ENCODE measurements around the gene SNX3.

The SNX3 gene

DNA sequence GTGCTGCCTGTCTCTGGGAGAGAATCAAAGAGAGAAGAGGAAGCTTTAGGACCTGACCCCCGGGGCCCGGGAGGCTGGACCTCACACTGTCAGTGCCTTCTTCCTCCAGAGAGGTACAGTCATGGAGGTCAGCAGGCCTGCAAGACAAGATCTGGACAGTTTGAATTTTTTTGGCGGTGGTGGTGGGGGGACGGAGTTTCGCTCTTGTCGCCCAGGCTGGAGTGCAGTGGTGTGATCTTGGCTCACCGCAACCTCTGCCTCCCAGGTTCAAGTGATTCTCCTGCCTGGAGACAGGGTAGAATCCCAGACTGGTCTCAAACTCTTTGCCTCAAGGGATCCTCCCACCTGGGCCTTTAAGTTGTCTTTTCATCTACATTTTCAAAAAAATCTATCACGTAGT lies 60.7 kb downstream of the SNX3 start:
- no peak for DNase-seq

DNA sequence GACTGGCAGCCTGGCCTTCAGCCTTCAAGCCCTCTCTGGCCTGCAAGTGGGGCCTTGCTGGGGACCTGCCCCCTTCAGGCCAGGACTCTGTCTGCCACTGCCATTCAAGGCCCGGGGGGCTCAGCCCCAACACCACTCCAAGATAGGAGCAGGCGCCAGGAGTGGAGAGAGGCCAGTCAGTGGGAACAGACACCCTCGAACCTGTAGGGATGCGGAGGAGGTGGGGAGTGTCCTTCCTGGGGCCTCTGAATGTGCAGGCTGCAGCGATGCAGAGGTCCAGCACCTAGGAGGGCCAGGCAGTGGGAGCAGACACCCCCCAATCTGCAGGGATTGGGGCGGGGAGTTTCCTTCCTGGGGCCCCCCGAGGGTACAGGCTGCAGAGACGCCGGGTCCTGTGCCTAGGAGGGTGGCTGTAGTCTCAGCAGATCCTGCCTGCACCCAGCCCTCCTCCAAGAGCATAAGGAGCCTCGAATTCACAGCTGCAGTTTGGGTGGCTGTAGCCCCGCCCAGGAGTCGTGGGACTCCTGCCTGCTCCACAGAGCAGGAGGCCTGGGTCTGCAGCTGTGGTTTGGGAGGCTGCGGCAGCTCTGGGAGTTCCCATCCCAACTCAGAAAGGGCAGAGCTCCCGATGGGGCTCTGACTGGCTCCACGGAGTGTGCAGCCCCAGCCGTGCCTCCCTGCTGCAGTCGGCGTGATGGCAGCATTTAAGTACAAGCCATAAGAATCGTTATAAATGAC lies 61.9 kb downstream of the SNX3 start:
- no peak for DNase-seq

DNA sequence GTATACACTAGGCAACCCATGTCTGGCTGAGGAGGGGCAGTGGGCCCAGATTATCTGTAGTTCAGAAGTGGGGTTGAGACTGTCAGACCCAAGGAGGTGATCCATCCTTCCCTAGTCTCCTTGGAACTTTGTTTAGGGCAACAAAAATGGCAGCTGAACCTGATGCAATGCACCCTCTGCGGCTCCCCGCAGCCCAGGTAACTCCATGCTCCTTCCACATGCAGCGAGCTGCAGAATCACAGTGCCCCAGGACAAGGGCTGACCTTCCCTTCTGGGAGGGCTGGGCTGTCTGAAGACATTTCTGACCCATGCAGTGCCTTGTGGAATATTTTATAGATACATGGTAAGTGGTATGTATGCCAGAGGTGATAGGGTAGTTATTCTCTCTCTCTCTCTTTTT lies 65.6 kb downstream of the SNX3 start:
- DNase-seq, result no peak

DNA sequence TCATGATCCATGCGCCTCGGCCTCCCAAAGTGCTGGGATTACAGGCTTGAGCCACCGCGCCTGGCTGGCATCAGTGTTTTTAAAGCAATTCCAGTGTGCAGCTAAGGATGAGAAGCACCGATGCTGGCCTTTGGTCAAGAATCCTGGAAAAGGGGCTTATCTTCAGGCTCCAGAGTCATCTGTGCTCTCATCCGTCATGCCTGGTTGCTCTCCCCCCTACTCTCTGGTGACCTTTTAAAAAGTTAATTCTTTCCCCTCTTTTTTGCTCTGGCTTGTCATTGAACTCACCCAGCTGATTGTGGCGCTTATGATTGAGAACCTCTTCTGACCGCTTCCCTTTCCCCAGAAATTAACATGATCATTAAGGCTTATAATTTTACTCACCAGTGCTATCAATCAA lies 66.3 kb downstream of the SNX3 start:
- no peak for DNase-seq

DNA sequence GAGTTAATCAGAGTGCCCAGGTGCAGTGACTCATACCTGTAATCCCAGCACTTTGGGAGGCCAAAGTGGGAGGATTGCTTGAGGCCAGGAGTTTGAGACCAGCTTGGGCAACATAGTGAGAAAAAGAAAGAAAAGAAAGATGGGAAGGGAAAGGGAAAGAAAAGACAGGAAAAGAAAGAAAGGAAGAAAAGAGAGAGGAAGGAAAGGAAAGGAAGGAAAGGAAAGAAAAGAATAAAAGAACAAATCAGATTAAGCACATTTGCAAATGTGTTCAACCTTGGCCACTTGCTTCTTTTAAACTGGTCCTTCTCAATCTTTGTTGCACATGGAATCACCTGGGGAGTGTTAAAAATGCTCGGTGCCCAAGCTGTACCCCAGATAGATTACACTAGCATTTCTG lies 67.0 kb downstream of the SNX3 start:
- DNase-seq, result no peak

DNA sequence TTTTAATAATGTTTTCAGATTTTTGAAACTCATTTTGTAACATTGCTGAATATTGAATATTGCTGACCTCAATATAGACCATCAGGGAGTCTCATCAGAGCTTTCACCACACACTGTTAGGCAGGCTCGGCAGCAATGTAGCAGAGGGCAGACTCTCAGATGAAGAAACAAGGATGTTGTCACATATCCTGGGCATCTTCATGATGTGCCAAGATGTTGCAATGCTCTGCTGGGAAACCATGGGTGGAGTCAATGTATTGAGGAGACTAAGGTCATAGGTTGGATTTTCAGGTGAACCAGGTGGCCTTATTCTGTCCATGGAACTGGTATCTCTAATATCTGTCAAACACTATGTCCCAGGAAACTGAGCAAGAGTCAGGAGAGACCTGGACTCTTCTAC lies 67.7 kb downstream of the SNX3 start:
- DNase-seq, result no peak

DNA sequence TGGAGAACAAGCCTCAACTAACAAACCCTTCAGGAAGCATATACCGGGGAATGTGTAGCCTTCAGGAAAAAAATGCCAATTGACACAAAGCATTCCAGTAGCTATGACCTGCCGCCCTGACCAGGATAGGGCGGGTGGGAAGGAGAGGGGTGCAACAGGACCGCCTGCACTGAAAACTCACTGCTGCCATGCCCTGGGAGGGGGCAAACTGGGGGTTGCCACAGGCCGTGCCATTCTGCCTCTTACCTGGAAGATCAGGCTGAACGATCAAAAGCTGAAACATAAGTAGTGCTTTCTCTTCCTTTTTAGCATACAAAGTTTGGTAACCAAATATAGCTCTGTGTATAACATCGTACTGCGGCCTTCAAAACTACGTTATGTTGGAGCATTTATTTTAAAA lies 73.3 kb downstream of the SNX3 start:
- no peak for DNase-seq

DNA sequence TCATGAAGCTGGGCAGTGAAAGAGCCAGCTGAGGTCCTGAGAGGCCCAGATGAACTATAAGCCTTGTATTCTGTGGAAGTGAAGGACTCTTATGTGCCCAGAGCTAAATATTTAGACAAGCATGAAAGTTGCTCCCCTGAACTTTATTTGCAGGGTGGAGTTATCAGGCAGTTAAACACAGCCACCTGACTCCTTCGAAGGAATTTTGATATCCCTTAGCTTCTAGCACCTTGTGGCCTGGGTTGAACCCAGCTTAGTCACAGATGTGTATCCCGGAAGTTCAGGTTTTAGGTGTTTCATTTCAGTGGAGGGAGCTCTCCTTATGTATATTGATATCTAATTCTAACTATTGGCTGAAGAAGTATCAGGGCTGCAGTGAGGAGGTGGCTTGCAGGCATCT lies 74.6 kb downstream of the SNX3 start:
- no peak for DNase-seq

DNA sequence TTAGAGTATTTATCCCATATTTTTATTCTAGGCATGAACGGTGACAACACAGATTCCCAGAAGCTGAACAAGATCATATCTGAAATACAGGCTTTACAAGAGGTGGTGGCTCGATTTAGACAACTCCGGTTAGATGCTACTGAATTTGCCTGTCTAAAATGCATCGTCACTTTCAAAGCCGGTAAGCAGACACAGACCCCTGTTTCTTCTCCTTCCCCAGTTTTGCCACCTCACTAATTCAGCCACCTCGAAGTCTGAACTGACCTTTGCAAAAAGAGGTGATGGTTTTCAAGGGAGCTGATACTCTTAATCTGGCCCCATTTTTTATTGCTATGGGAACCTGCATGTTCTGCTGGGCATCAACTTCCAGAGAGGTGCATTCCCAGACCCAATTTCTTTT lies 80.1 kb downstream of the SNX3 start:
- no peak for DNase-seq

DNA sequence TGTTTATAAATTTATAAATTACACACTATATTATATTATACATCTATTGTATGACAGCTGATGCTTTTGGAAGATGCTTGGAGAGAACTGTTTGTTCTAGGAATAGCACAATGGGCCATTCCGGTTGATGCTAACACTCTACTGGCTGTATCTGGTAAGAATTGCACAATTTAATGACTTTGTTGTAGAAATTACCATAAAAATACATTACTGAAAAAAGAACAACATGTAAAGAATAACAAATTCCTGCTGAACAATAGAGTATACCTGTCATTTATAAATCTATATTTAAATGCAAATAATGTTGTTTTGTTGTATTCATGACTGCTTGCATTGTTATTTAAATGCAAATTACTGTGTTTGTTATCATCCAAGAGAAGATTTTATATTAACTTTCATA lies 80.6 kb downstream of the SNX3 start:
- no peak for DNase-seq

DNA sequence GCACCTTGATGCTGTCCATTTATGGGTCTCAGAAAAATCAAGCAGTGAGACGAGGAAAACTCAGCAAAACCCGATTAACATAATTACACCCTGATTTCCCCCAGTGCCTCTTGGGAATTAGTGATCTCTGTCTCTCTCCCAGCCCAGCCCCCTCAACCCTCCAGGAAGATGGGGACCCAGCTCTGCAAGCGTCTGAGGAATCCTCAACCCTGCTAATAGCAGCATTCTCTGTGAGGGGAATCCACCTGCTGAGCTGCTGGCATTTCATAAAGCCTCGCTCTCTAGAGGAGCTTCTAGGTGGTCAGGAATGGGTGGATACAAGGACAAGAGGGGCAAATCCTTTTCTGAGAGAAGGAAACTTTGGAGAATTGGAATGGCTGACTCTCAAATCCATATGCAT lies 81.1 kb downstream of the SNX3 start:
- DNase-seq, result no peak

DNA sequence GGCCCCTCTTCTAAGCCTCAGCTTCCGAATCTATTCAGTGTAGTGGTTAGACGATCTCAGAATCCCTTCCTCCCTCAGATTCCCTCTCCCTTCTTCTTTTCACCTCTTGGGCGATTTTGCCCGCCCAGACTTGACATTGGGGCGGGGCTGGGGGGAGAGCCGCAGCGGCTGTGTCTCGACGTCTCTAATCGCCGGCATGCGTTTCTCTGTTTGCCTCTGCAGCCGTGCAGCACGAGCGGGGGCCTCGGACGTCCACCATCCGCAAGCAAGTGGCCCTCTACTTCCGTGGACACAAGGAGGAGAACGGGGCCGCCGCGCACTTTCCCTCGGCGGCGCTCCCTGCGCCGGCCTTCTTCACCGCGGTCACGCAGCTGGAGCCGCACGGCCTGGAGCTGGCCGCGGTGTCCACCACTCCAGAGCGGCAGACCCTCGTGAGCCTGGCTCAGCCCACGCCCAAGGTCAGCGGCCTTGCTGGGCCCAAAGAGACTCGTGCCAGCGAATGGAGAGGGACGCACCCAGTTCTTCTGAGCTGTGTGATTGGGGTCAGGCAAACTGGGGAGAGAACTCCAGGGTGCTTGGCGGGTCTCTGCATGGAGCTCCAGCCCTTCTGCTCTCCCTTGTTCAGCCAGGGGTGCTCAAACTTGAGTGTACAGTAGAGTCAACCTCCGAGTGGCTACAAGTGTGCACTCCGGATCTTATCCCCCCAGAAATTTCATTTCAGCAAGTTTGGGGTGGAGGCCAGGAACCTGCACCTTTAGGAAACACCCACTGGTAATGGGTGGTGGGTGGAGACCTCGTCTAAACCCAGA lies 84.4 kb downstream of the SNX3 start:
- DNase-seq, result no peak

DNA sequence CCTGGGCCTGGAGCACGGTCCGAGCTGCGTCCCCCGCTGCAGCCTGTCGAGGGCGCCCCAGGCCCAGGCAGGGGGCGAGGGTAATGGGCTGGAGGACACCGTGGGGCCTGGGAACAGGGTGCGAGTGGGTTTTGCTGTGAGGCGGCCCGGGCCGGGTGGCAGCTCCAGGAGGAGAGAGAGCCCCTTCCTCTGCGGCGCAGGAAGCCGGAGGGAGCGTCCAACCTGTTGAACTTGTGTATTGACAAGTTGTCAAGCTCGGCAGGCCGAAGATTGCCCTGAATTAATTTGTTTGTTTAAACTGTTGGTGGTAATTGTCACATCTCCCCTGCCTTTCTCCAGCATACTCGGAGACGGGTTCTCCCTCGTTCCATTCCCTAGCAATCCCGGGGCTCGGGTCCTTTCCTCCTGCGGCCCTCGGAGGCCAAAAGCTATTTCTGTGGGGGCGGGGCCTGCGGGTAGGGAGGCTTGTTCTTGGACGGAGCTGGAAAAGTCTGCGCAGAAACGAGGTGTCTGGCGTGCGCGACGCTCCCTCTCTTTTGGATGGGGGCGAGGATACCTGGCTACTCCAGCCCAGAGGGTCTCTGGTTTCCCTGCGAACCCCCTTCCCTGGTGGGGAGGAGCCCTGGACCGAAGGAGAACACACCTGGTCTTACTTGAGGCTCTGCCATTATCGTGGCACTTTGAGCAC lies 85.1 kb downstream of the SNX3 start:
- DNase-seq, result no peak

DNA sequence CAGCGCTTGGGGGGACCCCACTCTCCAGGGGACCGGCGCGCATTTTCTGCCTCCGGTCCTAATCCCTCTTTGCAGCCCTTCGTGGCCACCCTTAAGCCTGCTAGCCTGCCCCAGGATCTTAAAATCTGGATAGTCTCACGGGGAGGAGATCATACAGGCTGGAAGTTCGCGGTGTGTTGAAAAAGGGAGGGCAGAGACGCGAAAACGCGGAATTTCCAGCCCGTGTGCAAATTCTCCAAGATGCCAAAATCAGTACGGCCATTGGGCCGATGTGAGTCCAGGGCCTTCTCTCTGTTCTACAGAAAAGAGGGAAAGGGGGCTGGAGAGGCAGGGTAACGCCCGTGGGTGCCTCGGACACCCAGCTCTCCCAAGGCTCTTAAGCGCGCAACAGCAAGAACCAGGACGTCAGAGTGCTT lies 85.7 kb downstream of the SNX3 start:
- no peak for DNase-seq

DNA sequence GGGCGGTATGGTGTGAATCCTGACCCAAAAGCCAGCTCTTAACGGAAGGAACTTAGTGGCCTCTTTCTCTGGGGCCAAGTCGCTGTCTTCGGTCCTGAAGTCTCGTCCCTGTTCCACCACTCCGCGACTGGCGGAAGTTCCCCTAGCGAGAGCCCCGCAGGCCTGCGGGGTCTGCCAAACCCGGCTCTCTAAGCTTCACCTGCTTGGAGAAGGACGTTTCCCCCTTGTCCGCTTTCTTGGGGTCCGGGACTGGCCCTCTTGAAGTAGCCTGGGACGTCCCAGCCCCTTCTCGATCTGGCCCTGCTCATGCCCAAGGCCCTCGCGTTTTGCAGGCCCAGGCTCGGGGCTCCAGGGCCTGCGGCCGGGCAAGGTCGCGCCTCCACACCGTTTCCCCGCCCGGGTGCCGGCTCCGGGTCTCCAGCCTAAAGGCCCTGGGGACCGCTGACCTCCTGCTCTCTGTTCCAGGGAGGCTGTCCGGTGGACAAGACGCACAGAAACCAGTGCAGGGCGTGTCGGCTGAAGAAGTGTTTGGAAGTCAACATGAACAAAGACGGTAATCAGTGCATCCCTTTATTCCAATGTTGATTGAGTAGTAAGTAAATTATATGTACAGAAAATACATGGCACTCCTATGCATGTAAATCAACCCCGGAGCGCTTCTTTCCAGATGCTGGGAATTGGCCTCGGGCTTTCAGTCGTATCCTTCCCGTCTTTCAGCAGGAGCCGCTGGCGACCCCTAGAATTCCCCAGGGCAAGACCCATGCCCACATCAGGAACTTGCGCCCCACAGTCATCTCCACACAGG lies 86.3 kb downstream of the SNX3 start:
- DNase-seq, result no peak

DNA sequence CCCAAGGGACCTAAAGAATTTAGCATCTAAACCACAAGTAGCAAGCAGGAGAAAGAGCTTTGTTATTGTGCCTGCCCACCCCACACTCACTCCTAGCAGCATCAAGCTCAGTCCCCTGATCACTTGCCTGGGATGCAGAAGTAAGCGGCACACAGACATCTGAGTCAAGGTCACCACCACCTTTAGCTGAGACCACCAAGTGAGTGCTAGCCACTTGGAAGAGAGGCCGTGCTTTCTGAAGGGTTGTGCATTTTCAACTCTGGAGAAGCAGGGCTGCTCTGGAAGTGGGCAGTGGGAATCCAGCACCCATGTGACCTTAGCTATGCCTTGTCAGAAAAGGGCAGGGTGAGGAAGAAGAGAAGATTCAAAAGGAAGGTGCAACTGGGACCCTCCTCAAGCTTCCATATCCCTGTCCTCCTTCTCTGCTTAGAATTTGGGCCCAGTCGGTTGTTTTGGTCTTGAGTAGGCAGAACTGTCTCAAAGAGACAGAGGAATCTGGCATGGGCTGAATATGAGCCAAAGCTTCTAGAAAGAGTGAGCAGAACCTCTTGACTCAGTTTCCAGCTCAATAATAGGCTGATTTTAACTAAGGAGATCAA lies 88.8 kb downstream of the SNX3 start:
- DNase-seq, result no peak

DNA sequence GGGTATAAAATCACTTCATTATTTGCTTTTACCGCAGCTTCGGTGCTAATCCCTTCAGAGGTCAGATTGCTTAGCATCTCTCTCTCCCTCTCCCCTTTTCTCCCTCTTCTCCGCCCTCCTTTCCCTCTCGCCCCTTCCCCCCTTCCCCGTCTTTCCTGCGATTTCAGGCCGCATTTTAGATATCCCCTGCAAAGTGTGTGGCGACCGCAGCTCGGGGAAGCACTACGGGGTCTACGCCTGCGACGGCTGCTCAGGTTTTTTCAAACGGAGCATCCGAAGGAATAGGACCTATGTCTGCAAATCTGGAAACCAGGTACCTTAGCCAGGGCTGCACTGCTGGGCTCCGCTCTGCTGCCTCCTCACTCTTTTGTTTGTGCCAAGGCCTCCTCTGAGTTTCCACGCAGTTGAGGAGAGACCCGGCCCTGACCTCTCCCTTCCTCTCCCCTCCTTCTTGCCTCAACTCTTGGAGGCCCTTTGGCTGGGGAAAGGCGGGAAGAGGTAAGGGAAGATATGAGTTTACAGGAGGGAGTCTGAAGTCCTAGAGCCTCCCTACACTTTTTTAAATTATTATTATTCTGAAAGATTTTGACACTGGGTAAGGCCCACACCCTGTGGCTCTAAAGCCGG lies 89.4 kb downstream of the SNX3 start:
- DNase-seq, result no peak

DNA sequence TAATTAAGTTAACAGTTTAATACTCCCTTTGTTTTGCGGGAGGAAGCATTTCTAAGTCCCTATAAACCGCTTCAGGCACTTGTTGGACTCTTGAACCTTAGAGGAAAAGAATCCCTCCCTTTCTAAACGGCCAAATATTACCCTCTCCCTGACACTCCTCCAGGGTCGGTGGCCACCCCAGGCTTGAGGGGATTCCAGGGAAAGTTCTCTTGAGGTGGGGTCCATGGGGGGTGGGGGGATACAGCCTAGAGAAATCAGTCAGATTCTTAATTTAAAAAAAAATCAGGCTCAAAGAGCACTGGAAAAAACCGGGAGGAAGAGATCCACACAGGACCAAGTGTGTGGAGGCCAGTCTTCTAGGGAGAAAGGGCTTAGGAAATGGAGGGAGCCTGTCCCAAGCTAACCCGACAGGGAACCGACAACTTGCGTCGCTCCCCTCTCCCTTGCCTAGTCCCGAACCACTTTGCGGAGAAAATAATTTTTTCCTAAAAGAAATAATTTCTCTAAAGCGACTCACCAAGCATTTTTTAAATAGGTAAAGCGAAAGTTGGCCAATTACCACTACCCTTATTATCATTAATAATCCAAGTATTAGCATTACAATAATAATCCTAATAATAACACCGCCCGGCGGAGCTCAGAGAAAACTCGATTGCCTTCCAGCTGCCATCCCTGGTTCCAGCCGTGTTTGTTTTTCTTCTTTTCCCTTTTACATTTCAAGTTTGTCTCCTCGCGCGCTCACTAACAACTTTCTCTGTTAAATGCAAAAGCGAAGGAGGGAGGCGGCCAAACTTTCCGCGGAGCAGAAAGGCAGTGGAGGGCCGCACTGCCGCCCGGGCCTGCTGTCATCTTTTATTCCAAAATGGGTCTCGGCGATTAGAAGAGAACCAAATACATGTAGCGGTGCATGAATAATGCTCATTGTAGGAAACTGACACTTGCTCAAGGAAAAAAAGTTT lies 90.2 kb downstream of the SNX3 start:
- DNase-seq, result no peak

DNA sequence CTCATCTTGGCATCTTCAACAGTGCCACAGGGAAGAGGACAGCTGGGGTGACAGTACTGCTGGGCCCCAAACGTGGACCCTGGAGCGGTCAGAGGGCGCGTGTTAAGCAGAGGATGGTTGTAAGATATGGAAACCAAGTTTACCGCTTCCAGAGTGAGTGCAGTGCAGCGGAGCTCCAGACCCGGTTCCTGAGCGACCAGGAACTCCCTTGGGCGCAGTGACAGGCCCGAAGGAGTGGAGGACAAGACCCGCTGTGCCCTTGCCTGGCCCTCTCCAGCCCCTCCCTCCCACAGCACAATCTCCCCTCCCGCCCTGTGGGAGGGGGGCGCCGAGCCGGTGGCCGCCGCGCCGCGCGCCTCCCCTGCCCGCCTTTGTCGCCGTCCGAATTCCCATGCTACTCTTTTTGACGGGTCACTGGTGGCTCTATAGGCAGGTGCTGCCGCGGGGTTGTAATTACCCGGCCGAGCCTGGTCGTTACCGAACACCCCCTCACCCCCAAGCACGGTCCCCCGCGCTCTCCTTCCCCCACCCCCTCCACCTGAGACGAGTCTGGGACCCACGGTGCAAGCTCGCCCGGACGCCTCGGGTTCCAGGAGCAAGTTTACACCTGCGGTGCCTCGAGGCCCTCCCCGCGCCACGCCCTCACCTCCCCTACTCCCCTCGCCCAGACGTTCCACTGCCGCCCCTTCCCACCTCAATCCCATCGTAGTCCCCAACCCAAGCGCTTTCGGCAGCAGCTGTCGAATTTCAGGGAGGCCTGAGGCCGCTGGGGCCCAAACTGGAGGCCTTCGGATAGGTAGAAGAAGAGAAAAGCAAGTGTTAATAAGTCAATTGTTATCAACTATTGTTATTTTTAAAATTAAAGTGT lies 91.1 kb downstream of the SNX3 start:
- no peak for DNase-seq
